HL-60 (cell line): ENCODE data around the gene PLTP.

Experiments used
- GABPA ChIP-seq: IDR thresholded peaks from 2 replicates; pipeline ENCODE4 v1.6.1; 2012; ENCODE audit warnings: low read depth
- POLR2AphosphoS5 ChIP-seq: IDR thresholded peaks from 2 replicates; pipeline ENCODE4 v1.6.1; 2012; ENCODE audit warnings: low read depth
- TF ChIP-seq, protein P1 (sequence below): IDR thresholded peaks from one replicate; pipeline ENCODE4 v1.5.1; 2011; ENCODE audit warnings: low read length, control low read depth, inconsistent platforms; ENCODE audit not compliant: insufficient read depth
- TF ChIP-seq, protein P2 (sequence below): IDR thresholded peaks from 2 replicates; pipeline ENCODE4 v1.6.1; 2012; ENCODE audit warnings: low read depth; ENCODE audit not compliant: insufficient replicate concordance

DNA sequence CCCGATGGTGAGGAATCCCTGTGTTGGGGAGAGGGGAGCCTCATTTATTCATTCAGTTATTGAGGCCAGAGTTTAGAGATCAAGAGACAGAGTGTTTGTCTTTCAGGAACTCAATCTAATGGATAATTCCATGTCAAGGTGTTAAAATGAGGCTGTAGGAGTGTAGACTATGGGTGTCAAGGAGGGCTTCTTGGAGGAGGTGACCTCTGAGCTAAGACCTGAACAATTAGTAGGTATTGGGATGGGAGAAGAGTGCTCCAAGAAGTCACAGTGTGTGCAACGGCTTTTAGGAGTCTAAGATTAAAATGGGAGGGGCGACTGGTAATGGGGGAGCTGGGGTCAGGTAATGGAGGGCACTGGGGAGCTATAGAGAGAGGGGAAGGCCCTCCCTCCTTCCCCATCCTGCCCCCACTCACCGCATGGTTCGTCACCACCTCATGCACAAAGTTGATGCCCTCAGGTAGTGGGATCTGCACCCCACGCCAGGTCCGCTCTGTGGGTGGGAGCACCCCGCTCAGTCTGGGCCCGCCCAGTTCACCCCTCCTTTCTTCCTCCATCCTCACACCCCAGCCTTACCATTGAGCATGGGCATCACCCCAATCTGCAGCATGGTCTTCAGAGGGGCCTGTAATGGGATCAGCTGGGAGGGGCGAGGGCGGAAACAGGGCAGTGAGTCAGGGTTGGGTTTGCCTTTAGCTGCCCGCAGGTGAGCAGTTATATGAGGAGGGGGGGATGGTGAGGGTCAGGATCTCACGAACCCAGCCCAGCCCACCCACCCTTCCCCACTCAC lies 12.7 kb downstream of the PLTP start:
- TF ChIP-seq, protein P1, sequence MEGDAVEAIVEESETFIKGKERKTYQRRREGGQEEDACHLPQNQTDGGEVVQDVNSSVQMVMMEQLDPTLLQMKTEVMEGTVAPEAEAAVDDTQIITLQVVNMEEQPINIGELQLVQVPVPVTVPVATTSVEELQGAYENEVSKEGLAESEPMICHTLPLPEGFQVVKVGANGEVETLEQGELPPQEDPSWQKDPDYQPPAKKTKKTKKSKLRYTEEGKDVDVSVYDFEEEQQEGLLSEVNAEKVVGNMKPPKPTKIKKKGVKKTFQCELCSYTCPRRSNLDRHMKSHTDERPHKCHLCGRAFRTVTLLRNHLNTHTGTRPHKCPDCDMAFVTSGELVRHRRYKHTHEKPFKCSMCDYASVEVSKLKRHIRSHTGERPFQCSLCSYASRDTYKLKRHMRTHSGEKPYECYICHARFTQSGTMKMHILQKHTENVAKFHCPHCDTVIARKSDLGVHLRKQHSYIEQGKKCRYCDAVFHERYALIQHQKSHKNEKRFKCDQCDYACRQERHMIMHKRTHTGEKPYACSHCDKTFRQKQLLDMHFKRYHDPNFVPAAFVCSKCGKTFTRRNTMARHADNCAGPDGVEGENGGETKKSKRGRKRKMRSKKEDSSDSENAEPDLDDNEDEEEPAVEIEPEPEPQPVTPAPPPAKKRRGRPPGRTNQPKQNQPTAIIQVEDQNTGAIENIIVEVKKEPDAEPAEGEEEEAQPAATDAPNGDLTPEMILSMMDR: no peak
- TF ChIP-seq GABPA (no peak), POLR2AphosphoS5 (no peak)
- TF ChIP-seq, protein P2, sequence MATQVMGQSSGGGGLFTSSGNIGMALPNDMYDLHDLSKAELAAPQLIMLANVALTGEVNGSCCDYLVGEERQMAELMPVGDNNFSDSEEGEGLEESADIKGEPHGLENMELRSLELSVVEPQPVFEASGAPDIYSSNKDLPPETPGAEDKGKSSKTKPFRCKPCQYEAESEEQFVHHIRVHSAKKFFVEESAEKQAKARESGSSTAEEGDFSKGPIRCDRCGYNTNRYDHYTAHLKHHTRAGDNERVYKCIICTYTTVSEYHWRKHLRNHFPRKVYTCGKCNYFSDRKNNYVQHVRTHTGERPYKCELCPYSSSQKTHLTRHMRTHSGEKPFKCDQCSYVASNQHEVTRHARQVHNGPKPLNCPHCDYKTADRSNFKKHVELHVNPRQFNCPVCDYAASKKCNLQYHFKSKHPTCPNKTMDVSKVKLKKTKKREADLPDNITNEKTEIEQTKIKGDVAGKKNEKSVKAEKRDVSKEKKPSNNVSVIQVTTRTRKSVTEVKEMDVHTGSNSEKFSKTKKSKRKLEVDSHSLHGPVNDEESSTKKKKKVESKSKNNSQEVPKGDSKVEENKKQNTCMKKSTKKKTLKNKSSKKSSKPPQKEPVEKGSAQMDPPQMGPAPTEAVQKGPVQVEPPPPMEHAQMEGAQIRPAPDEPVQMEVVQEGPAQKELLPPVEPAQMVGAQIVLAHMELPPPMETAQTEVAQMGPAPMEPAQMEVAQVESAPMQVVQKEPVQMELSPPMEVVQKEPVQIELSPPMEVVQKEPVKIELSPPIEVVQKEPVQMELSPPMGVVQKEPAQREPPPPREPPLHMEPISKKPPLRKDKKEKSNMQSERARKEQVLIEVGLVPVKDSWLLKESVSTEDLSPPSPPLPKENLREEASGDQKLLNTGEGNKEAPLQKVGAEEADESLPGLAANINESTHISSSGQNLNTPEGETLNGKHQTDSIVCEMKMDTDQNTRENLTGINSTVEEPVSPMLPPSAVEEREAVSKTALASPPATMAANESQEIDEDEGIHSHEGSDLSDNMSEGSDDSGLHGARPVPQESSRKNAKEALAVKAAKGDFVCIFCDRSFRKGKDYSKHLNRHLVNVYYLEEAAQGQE: no peak
